GM20000 (cell line): ENCODE results near the gene ORC5.
"Not testable (repeated sequence)": the region's sequence is repeated elsewhere in the genome, so short reads cannot be mapped to it uniquely, and the experiment has no call there.

Experiments
- DNase-seq: peaks from one replicate; pipeline ENCODE4 v3.0.0; 2012; ENCODE audit warnings: low spot score
- CTCF ChIP-seq: IDR thresholded peaks from 2 replicates; pipeline ENCODE4 v1.5.1; 2012; ENCODE audit warnings: mild to moderate bottlenecking, control low read depth; ENCODE audit errors: extremely low read depth, missing control alignments

Gene ORC5

GRCh38 chr7:104241135-104241534, 33.3 kb upstream of the ORC5 start:
- TF ChIP-seq CTCF, result no peak
- no peak for DNase-seq

- no peak for DNase-seq
- TF ChIP-seq CTCF, result no peak
These were observed 32.6 kb upstream of the ORC5 start for GRCh38 chr7:104240401-104240800.

DNA sequence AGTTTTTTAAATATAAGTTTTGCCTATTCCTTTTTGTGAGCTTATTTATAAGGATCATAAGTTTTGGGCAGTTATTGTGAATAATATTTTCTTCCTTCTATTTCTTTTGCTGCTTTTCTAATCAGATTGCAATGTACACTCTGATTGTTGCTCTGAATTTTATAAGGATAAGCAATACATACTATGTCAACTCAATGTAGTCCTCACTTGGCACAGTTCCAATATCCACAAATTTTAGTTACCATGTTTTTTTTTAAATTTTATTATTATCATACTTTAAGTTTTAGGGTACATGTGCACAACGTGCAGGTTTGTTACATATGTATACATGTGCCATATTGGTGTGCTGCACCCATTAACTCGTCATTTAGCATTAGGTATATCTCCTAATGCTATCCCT, 27.2 kb upstream of the ORC5 start:
- DNase-seq, result not testable (repeated sequence)

DNA sequence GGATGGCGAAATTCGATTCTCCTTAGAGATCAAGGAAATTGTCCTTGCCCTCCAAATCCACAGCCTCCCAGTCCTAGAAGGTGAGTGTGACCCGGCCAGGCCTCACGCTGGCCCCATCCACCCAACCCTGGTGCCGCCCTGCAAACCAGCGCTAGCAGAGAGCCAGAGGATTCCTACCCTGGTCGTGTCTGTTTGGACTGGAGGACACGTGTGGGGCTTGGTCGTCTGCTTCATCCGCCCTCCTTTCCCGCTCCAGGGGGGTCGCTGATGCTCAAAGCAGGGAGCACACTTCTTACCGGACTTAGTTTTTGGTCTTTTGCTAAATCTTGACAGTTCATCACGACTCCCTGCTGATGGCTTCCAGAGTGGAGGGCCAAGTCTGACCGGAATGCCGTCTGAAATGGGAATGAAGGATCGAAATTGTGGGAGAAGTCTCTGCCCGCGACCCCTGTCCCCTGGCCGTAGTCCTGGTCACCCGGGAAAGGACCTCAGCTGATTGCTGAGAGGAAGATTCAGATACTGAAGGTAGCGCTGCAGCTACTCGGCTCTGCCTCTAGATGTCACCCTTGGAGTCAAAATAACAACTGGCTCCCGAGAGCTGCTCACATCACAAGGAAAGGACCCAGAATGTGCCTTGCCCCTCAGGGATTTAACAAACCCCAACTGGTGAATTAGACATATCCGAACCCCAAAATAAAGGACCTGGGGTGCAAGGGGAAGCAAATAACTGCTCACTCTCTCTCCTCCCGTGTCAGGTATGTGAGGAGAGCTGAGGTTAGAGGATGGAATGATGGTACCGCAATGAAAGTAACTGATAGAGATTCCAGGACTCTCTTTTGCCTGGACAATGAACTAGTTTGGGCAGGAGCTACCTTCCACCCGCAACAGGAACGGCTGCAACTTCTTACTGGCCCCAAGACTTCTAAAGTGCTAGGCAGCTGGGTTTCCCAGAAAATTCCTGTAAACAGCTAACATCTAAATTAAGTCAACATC, 23.5 kb upstream of the ORC5 start:
- DNase-seq, result peak; percentile 67
- peak; percentile 73 for TF ChIP-seq CTCF

DNA sequence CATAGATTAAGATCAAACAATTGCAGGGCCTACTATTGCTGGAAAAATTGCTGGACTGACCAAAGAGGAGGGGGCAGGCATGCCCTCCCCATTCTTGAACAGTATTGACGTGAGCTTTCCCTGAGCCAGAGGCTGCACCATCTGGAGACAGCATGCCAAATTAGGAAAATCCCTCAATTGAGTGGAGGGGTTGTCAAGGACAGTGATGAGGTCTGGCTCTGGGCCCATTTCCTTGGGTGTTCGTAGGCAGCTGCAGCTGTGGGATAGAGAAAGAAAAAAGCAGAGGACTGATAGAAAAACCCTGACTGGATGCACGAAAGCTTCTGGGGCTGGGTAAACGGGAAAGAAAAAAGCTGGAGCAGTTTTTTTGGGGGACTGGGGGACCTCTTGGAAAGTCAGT, 22.8 kb upstream of the ORC5 start:
- TF ChIP-seq CTCF, result no peak
- no peak for DNase-seq

- no peak for TF ChIP-seq CTCF
- no peak for DNase-seq
These were observed 20.6 kb upstream of the ORC5 start for GRCh38 chr7:104228442-104228841.

- no peak for TF ChIP-seq CTCF
- DNase-seq, result no peak
These were observed 17.6 kb upstream of the ORC5 start for GRCh38 chr7:104225451-104225850.

GRCh38 chr7:104217620-104218019, 9.8 kb upstream of the ORC5 start:
- no peak for TF ChIP-seq CTCF
- DNase-seq, result no peak
